ENCODE results near the gene RANBP1. TPM values are rescaled to one million over a fixed set of nuclear protein-coding genes. Genes with fewer than 3 reads are reported as not detected.

The RANBP1 gene
- polyA plus RNA-seq, 1 donor (not counting 4 experiments of a cell fraction or from before 2014, with no cell fraction given), result 193 TPM

DNA sequence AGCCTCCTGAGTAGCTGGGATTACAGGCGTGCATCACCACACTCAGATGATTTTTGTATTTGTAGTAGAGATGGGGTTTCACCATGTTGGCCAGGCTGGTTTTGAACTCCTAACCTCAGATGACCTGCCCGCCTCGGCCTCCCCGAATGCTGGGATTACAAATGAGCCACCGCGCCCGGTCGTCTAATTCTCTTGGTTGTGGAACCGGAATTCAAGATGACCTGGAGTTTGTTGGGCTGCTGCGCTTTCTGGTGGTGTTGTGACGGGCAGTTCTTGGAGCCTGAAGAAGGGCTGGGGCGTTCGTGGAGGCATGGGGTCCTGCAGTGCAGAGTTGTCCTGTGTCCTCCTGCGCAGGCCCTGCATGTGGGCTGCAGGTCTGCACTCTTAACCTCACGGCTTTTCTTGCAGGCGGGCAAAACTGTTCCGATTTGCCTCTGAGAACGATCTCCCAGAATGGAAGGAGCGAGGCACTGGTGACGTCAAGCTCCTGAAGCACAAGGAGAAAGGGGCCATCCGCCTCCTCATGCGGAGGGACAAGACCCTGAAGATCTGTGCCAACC lies 6.0 kb downstream of the RANBP1 start:
- no peak overlapping the region for H3K9ac ChIP-seq (ENCODE audit: control insufficient read depth, extremely low read depth, insufficient read depth, low read length)
- no peak overlapping the region for H3K4me3 ChIP-seq (ENCODE audit: control insufficient read depth in 2 of 3, extremely low read depth in 1 of 3, insufficient read depth in 2 of 3, low read depth in 1 of 3, low read length in 3 of 3)
- TF ChIP-seq EZH2 (IDR thresholded peaks at IDR 0.05; ENCODE audit: low read length), result no peak
- TF ChIP-seq, protein P1, sequence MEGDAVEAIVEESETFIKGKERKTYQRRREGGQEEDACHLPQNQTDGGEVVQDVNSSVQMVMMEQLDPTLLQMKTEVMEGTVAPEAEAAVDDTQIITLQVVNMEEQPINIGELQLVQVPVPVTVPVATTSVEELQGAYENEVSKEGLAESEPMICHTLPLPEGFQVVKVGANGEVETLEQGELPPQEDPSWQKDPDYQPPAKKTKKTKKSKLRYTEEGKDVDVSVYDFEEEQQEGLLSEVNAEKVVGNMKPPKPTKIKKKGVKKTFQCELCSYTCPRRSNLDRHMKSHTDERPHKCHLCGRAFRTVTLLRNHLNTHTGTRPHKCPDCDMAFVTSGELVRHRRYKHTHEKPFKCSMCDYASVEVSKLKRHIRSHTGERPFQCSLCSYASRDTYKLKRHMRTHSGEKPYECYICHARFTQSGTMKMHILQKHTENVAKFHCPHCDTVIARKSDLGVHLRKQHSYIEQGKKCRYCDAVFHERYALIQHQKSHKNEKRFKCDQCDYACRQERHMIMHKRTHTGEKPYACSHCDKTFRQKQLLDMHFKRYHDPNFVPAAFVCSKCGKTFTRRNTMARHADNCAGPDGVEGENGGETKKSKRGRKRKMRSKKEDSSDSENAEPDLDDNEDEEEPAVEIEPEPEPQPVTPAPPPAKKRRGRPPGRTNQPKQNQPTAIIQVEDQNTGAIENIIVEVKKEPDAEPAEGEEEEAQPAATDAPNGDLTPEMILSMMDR (optimal IDR thresholded peaks at IDR 0.05 in 1 of 3, IDR thresholded peaks at IDR 0.05 in 1 of 3, conservative IDR thresholded peaks at IDR 0.05 in 1 of 3; ENCODE audit: extremely low read depth in 1 of 3, insufficient read depth in 2 of 3, low read length in 3 of 3), result no peak
- DNase-seq (ENCODE audit: low read depth, low spot score), result no peak
- H3K4me2 ChIP-seq (ENCODE audit: control insufficient read depth, extremely low read depth, insufficient read depth, low read depth, low read length), result no peak overlapping the region
- no peak overlapping the region for H2AFZ ChIP-seq (ENCODE audit: control insufficient read depth, low read length)
- no peaks in the 10 kb centered on the region for H3K9me1 ChIP-seq (ENCODE audit: control insufficient read depth, extremely low read depth, insufficient read depth, low read length)
- H3K9me3 ChIP-seq (ENCODE audit: control insufficient read depth, low read depth, low read length), result no peaks in the 10 kb centered on the region
- FAIRE-seq, result no peak
- dilution Hi-C loops (cut with MboI; ENCODE audit: extremely low pct_ligation_motif_present, low sequenced_read_pairs), result no loop called here
- no peak overlapping the region for H3K27ac ChIP-seq (ENCODE audit: control insufficient read depth, insufficient read depth, low read length)
- peaks cover 24 to 46% of the 10 kb centered on the region in 2 experiments for H3K36me3 ChIP-seq (ENCODE audit: control insufficient read depth in 2 of 2, extremely low read depth in 1 of 2, insufficient read depth in 2 of 2, low read length in 2 of 2)
- no peaks in the 10 kb centered on the region for H3K27me3 ChIP-seq (ENCODE audit: control insufficient read depth, extremely low read depth, insufficient read depth, low read length)
- peaks cover 9% of the 10 kb centered on the region for H3K4me1 ChIP-seq (ENCODE audit: control insufficient read depth, extremely low read depth, insufficient read depth, low read length)
- peaks cover 2% of the 10 kb centered on the region for H4K20me1 ChIP-seq (ENCODE audit: control insufficient read depth, extremely low read depth, insufficient read depth, low read length)
- H3K79me2 ChIP-seq (ENCODE audit: control insufficient read depth, insufficient read depth, low read length), result peaks cover 66% of the 10 kb centered on the region

DNA sequence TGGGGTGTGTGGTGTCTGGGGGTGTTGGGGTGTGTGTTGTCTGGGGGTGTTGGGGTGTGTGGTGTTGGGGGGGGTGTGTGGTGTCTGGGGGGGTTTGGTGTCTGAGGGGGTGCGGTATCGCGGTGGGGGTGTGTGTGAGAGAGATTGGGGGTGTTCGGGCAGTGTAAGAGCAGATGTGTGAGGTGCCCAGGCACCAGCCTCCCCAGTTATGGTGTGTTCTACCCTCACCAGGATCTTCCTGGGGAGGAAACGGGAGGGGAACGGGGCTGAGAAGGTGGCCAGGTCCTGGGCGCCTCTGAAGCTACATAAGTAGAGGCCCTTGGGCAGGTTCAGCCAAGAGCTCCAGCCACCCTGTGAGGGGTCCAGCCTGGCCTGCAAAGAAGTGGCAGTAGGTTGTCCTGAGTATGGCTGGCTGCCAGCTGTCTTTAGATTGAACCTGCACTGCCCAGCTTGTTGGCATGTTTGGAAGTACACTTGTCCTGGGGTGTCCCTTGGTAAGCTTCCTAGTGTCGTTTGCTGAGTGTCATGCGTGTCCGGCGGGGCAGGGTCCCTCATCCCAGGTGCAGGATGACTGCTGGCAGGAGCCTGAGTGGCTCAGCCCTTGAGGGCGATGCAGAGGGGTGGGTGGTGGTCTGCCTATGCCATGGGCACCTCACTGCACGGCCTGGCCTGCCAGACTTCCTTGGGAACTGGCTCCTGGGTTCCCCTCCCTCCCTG lies 7.6 kb downstream of the RANBP1 start:
- DNase-seq (ENCODE audit: low read depth, low spot score), result no peak
- peaks cover 7% of the 10 kb centered on the region for H3K4me1 ChIP-seq (ENCODE audit: control insufficient read depth, extremely low read depth, insufficient read depth, low read length)
- H3K27ac ChIP-seq (ENCODE audit: control insufficient read depth, insufficient read depth, low read length), result no peak overlapping the region
- H3K9me1 ChIP-seq (ENCODE audit: control insufficient read depth, extremely low read depth, insufficient read depth, low read length), result no peaks in the 10 kb centered on the region
- no peak overlapping the region for H2AFZ ChIP-seq (ENCODE audit: control insufficient read depth, low read length)
- H3K79me2 ChIP-seq (ENCODE audit: control insufficient read depth, insufficient read depth, low read length), result peaks cover 56% of the 10 kb centered on the region
- no peak for FAIRE-seq
- no peak overlapping the region for H3K4me3 ChIP-seq (ENCODE audit: control insufficient read depth in 2 of 3, extremely low read depth in 1 of 3, insufficient read depth in 2 of 3, low read depth in 1 of 3, low read length in 3 of 3)
- H3K4me2 ChIP-seq (ENCODE audit: control insufficient read depth, extremely low read depth, insufficient read depth, low read depth, low read length), result no peak overlapping the region
- peaks cover 2% of the 10 kb centered on the region for H4K20me1 ChIP-seq (ENCODE audit: control insufficient read depth, extremely low read depth, insufficient read depth, low read length)
- no peak for TF ChIP-seq EZH2 (IDR thresholded peaks at IDR 0.05; ENCODE audit: low read length)
- TF ChIP-seq, protein P1 (optimal IDR thresholded peaks at IDR 0.05 in 1 of 3, IDR thresholded peaks at IDR 0.05 in 1 of 3, conservative IDR thresholded peaks at IDR 0.05 in 1 of 3; ENCODE audit: extremely low read depth in 1 of 3, insufficient read depth in 2 of 3, low read length in 3 of 3), result no peak
- no peaks in the 10 kb centered on the region for H3K9me3 ChIP-seq (ENCODE audit: control insufficient read depth, low read depth, low read length)
- H3K36me3 ChIP-seq (ENCODE audit: control insufficient read depth in 2 of 2, extremely low read depth in 1 of 2, insufficient read depth in 2 of 2, low read length in 2 of 2), result peaks cover 30 to 46% of the 10 kb centered on the region in 2 experiments
- dilution Hi-C loops (cut with MboI; ENCODE audit: extremely low pct_ligation_motif_present, low sequenced_read_pairs), result no loop called here
- H3K27me3 ChIP-seq (ENCODE audit: control insufficient read depth, extremely low read depth, insufficient read depth, low read length), result no peaks in the 10 kb centered on the region
- H3K9ac ChIP-seq (ENCODE audit: control insufficient read depth, extremely low read depth, insufficient read depth, low read length), result no peak overlapping the region

Measured in keratinocyte (primary cell).